Measurements from ENCODE around the gene JADE2. TPM values are rescaled to one million over a fixed set of nuclear protein-coding genes. Genes with fewer than 3 reads are reported as not detected.

Gene JADE2
- total RNA-seq, 2 donors from 2014 or later = 37.5 to 47.6 TPM

- H3K4me1 ChIP-seq = no peaks in the 10 kb centered on the region
- no peaks in the 10 kb centered on the region for H3K27me3 ChIP-seq
- H3K36me3 ChIP-seq = peaks cover 77% of the 10 kb centered on the region
- no peak for DNase-seq (ENCODE audit: low spot score)
- no peak overlapping the region for H3K4me3 ChIP-seq
- H3K9me3 ChIP-seq = no peaks in the 10 kb centered on the region
- no peak overlapping the region for H3K27ac ChIP-seq
- TF ChIP-seq CTCF (IDR thresholded peaks at IDR 0.05) = no peak
These were observed 85.3 kb downstream of the JADE2 start for GRCh38 chr5:134610725-134611124.

GRCh38 chr5:134611515-134611914 lies 86.0 kb downstream of the JADE2 start:
- no peaks in the 10 kb centered on the region for H3K9me3 ChIP-seq
- no peaks in the 10 kb centered on the region for H3K4me1 ChIP-seq
- no peak for DNase-seq (ENCODE audit: low spot score)
- H3K36me3 ChIP-seq = peaks cover 76% of the 10 kb centered on the region
- no peak overlapping the region for H3K4me3 ChIP-seq
- H3K27me3 ChIP-seq = no peaks in the 10 kb centered on the region
- no peak for TF ChIP-seq CTCF (IDR thresholded peaks at IDR 0.05)
- H3K27ac ChIP-seq = no peak overlapping the region

- TF ChIP-seq CTCF (IDR thresholded peaks at IDR 0.05) = no peak
- Histone ChIP-seq H3K27ac (no peak overlapping the region), H3K36me3 (peaks cover 76% of the 10 kb centered on the region), H3K9me3 (no peaks in the 10 kb centered on the region), H3K27me3 (no peaks in the 10 kb centered on the region), H3K4me1 (no peaks in the 10 kb centered on the region), H3K4me3 (no peak overlapping the region)
- no peak for DNase-seq (ENCODE audit: low spot score)
These were observed 89.1 kb downstream of the JADE2 start for GRCh38 chr5:134614450-134615085.

- H3K4me3 ChIP-seq = no peak overlapping the region
- H3K27me3 ChIP-seq = no peaks in the 10 kb centered on the region
- no peak for DNase-seq (ENCODE audit: low spot score)
- no peaks in the 10 kb centered on the region for H3K9me3 ChIP-seq
- TF ChIP-seq CTCF (IDR thresholded peaks at IDR 0.05) = no peak
- peaks cover 77% of the 10 kb centered on the region for H3K36me3 ChIP-seq
- peaks cover 0 to 4% of the 10 kb centered on the region in 2 donors for H3K4me1 ChIP-seq
- no peak overlapping the region for H3K27ac ChIP-seq
These were observed 95.2 kb downstream of the JADE2 start for GRCh38 chr5:134620634-134621033.

GRCh38 chr5:134625559-134625958 lies 100.1 kb downstream of the JADE2 start:
- TF ChIP-seq CTCF (IDR thresholded peaks at IDR 0.05) = no peak
- H3K4me1 ChIP-seq = peaks cover 0 to 7% of the 10 kb centered on the region in 2 donors
- DNase-seq (ENCODE audit: low spot score) = no peak
- no peak overlapping the region for H3K4me3 ChIP-seq
- no peaks in the 10 kb centered on the region for H3K9me3 ChIP-seq
- H3K27me3 ChIP-seq = no peaks in the 10 kb centered on the region
- no peak overlapping the region for H3K27ac ChIP-seq
- peaks cover 31% of the 10 kb centered on the region for H3K36me3 ChIP-seq
